ENCODE measurements around the gene AFAP1L2. TPM values are rescaled to one million over a fixed set of nuclear protein-coding genes. Genes with fewer than 3 reads are reported as not detected.
"Not testable (repeated sequence)": the region's sequence is repeated elsewhere in the genome, so short reads cannot be mapped to it uniquely, and the experiment has no call there.

The AFAP1L2 gene
- polyA plus RNA-seq, 4 donors = 29.2 to 48.8 (median 44.9) TPM

DNA sequence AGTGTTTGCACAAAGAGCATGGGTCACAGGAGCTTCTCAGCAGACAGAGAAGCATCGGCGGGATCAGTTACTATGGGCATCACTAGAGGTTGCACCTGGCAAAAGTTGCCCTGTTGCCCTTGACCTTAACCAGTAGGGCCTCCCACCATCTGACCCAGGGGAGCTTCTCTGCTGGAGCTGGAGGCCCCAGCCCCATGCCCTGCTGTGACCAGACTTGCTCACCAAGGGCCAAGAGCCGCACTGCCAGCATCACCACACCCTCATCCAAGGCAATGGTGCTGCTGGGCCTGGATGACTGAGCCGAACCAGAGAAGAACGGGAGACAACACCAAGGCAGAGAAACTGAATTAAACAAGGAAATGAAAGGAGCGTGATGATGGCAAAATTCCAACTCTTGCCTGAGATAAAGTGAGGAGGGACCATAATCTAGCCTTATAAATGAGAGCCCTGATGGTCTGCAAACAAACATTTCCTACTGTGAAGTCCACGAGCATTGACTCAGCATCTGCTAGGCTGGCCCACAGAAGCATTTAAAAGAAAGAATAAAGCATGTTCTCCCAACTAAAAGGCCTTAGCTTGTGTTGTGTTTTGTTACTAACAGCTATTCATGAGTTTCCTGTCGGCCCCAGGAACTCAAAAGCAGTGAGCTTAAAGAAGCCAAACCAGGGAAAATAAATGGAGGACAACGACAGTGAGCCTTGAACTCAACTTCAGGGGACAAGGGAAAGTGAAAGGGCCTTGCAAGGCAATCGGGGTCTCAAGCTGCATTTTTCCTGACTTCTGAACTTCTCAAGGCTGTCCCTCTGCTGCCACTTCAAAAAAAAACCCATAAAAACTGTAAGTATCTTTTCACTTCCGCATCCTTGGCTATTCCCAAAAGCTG is 60.4 kb downstream of the AFAP1L2 start:
- no peak for DNase-seq (ENCODE audit: low read depth in 4 of 4, low spot score in 3 of 4)

DNA sequence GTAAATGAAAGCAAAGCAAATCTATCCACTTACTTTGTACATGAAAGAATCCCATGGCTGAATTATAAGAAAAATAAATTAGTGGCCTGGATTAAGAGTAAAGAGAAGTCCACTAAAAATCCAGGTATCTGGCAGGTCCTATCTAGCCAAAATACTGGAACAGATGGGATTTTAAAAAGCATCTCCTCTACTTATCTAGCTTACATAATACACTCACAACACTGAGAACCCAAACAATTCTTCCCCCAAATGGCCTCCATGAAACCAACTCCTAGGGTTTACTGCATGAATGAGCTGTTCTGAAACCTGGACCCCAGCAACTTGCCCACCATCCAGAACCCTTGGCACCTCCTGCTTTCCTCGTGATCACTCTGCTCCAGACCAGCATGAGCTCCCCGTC is 61.3 kb downstream of the AFAP1L2 start:
- no peak for DNase-seq (ENCODE audit: low read depth in 4 of 4, low spot score in 3 of 4)

DNA sequence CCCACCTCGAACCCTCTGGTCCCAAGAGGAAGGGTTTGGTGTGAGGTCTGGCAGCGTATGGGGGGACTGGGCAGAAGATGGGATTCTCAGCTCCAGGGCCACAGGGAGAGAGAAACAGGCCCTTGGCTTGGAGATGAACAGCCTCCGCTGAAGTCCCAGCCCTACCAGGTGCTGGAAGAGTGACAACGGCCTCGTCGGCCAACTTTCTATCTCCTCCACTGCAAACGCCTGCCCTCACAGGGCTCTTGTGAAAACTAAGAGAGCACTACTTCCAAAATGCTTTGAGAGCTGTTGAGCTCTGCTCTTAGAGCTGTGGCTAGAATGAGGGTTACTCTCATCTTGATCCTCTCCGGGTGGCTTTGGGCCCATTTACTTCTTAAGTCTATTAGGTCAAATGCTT is 63.5 kb downstream of the AFAP1L2 start:
- no peak for DNase-seq (ENCODE audit: low read depth in 4 of 4, low spot score in 3 of 4)

DNA sequence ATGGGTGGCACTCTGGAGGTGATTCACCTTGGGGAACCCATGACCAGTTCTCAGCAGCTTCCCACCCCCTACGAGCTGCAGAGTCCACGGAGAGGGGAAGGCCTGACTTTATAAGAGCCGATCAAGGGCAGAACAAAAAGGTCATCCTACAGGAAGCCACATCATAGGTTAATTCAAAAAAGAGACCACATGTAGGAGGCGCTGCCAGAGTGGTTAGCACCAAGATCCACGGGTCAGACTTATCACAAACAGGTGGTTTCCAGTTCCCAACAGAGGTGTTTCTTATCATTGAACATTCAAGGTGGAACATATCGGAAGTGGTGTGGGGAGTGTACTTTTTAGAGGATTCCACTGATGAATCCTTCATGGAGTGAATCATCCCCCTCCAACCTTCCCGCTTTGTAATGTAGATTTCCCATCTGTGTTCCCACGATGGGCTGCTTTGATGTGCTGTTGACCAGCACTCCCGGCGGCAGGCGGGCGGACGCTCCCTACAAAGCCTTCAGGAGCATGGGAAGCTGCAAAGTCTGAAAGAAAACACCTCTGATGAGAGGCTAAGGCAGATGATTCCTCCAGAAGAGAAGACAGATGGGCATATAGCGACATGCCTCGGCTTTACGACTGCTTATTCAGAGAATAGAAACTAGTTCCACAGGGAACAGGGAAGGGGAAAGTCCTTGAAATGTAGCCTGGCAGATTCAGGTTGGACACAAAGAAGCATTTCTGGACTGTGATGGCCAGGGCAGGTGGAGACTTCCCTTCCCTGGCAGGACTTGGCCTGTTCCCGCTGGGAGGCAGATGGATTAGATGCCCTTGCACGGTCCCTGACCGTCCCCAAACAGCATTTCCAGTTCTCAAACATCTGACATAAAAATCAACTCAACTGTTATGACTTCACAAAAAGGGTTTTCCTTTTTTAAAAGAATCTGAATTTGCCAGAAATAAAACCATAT is 66.5 kb downstream of the AFAP1L2 start:
- DNase-seq (ENCODE audit: low read depth in 4 of 4, low spot score in 3 of 4) = no peak

DNA sequence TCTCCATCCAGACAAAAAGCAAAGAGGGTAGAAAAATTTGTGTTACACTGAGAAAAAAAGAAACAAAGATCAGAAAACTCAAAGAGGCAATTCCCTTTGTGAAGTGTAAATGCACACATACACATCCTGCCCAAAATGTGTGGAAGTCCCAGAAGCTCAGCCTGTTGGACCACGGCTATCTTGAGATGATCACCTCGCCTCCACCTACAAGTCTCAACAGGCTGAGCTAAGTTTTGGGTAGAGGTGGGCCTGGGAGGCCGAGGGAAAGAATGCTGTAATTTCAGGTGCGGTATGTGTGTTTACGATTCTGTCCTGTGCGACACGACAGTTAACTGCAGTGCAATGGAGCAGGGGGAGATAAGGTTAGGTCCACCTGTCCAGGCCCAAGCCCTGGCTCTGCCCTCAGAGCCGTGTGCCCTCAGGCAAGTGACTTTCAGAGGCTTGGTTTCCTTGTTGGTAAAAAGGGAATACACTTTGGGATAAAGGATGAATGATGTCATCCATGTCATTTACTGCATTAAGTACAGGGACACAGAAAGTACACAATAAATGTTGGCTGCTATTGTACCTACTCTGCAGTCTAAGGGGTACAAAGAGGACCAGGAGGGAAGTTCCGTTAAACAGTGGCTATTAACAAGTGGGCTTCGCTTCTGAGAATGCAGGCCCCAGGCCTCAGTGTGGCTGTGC is 67.3 kb downstream of the AFAP1L2 start:
- DNase-seq (ENCODE audit: low read depth in 4 of 4, low spot score in 3 of 4) = no peak

DNA sequence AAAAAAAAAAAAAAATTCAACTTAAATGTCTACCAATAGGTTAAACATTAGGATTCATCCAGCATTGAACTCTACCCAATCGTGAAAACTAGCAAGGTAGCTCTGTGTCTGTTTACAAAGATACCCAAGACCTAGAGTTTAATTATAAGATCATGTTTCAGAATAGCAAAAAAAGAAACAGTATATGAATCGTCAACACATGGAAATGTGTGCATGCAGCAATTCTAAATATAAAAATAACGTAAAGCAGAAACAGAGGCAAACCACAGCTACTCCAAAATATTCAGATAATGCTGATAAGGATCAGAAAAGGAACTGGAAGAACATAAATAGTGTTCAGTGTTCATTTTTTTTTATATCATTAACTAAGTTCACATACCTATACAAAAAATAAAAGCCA is 68.7 kb downstream of the AFAP1L2 start:
- DNase-seq (ENCODE audit: low read depth in 4 of 4, low spot score in 3 of 4) = no peak

DNA sequence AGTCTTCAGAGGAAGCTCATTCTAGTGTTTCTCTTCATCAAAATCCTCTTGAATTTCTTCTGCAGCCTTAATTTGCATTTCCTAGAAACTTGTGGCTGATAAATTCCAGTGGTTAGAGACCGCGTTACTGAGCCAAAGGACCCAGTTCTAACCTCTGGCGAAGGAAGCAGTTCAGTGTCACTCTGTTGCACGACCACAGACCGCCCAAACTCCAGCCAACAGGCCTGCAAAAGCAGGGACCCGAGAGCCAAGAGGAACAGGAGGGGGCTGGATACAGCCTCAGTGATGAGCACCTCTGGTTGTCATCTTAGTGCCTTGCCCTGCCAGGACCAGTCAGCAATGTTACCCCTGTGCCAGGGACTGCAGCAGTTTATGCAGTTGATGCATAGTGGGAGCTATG is 70.0 kb downstream of the AFAP1L2 start:
- no peak for DNase-seq (ENCODE audit: low read depth in 4 of 4, low spot score in 3 of 4)

DNA sequence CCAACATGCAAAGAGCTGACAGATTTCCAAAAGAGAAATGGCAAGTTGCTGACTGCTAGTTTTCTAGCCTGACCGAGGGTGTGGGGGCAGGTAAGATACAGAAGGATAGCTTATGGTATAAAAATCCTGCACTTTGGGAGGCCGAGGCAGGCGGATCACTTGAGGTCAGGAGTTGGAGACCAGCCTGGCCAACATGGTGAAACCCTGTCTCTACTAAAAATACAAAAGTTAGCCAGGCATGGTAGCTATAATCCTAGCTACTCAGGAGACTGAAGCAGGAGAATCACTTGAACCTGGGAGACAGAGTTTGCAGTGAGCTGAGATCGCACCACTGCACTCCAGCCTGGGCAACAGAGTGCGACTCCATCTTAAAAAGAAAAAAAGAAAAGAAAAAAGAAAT is 70.9 kb downstream of the AFAP1L2 start:
- DNase-seq (ENCODE audit: low read depth in 4 of 4, low spot score in 3 of 4) = not testable (repeated sequence)

DNA sequence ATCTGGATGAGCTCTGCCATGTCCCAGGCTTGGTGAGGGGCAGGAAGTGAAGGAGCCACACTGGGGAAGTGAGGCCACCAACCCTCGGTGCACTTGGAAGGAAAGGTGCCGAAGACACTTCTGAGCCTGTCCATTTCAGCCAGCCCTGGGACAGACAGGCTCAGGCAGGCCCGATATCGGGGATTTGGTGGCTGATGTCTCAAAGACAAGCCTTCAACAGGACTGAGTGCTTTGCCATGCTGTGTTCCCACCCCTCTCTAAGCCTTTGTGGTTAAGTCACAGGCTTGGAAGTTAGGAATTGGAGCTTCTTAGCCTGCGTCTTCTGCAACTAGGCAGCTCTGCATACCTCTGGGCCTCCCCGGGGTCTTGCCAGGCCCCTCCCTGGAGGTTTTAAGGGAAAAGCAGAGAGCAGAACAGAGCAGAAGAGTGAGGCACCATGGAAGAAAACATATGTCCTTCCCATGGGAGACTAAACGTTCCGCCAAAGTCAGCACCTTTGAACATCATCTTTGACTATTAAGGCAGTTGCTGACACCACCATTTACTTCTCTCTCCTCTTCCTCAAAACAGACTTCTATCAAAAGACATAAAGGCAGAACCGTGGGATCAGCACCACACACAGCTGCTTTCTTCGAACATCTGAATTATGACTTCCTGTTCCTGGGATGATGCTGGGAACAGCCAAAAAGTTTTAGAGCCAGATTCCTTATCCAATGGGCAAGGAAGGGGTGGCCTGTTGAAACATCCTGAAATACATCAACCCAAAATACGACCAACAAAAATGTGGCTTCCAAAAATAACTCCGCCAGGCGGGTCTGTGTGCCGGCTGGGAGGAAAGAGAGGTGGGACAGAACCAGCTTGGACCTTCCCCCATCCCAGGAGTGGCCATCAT is 71.8 kb downstream of the AFAP1L2 start:
- DNase-seq (ENCODE audit: low read depth in 4 of 4, low spot score in 3 of 4) = no peak

DNA sequence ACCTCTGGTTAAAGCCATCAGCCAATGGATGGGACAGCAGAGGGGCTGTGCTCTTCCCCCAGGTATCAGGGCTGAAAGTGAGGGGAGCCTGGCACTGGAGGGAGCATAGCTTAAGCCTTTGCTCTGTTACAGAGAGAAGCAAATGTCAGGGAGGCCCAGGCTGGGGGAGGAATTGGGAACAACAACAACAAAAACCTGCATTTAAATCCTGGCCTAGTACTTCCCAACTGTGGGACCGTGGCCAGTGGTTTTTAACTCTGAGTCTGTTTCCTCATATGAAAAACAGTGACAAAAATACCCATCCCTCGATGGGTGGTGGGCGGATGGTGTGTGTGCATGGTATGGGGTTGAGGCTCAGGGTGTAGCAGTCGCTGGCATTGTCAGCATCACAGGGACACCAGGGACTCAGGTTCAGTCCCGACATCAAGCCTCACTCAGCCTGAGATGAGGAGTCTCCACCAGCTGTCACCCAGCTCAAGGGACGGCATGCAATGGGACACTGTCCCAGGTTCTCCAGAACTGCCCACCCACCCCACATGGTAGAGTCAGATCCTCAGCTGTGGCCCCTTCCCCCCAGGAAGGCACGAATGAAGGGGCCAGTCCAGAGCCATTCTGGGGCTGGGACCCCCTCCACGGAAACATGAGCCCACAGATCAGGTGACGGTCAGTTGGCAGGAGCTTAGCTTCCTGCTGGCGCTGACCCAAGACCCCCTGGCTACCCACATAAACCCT is 74.5 kb downstream of the AFAP1L2 start:
- no peak for DNase-seq (ENCODE audit: low read depth in 4 of 4, low spot score in 3 of 4)

DNA sequence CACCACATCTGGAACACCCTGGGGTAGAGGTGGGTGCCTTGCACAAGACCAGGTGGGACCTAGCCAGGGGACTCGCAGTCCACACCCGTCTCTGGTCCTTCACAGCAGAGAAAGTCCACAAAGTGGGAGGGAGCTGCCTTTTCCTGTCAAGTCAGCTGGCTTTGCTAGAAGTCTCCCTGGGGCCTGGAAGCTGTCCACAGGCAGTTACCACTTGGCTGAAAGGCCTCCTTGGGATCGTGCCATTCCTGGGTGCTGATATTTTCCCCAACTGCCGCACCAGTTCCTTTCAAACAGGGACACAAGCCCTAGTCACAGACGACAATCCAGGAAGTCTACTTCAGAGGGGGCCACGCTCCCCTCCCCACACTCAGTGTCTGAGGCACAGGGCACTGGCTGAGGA is 75.4 kb downstream of the AFAP1L2 start:
- no peak for DNase-seq (ENCODE audit: low read depth in 4 of 4, low spot score in 3 of 4)

DNA sequence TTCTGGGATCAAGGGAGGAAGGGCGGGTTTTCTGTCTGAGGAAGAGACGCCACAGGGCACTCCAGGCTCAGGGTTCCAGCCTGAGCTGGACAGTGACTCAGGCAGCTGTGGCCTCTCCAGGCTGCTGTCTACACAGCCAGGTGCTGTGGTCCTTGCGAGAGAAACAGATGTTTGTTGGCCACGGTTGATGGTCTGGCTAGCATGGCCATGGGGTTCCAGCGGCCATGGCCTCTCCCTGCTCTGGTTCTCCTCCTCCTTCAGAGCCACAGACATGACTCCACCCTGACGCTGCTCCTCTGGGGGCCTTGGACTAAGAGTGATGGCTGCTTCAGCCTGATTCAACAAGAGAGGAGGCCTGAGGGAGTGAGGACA is 75.9 kb downstream of the AFAP1L2 start:
- no peak for DNase-seq (ENCODE audit: low read depth in 4 of 4, low spot score in 3 of 4)

DNA sequence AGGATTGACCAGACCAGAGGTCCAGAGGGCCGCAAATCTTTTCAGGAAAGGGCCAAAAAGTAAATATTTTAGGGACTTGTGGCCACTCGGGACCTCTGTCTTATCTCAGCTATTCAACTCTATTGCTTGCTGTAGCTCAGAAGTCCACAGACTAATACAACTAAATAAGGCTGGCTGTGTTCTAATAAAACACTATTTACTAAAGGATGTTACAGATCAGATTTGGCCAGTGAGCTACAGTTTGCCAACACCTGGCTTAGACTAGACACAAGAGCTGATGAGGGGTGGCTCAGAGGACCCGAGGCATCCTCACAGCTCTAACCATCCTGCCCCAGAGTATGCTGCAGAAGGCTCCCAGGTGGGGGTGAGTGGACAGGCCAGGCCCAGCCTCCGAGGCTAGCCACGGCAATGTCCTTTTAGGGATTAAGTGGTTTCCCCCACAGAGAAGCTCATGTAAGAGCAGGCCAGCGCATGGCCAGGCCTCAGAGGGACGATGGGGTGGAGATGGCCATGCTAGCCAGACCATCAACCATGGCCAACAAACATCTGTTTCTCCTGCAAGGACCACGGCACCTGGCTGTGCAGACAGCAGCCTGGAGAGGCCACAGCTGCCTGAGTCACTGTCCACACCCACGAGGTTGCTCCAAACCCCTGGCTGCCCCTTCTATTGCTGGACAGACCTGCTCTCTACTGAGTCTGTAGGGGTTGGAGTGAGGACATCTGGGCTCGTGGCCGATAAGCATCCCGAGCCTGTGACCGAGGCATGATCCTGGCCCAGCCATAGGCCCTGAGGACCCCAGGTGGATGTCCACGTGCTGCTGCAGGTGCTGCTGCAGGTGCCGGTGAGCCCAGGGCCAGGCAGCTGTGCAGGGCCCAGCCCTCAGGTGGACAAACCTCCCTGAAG is 76.5 kb downstream of the AFAP1L2 start:
- no peak for DNase-seq (ENCODE audit: low read depth in 4 of 4, low spot score in 3 of 4)

DNA sequence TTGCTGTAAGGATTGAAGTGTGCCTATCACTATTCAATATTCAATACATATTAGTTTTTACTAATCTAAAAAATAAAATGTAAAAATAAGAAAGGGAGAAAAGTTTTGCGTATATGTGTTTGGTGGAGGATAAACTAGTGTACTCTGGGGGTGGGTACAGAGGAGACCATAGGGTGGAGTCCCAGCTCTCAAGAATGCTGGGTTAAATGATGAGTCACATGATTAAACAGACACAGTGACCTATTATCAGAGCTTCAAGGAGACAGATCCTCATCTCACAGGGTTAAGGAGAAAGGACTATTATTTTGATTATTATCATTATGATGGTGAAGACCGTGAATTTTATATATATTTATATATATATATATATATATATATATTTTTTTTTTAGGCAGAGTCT is 77.5 kb downstream of the AFAP1L2 start:
- no peak for DNase-seq (ENCODE audit: low read depth in 4 of 4, low spot score in 3 of 4)

DNA sequence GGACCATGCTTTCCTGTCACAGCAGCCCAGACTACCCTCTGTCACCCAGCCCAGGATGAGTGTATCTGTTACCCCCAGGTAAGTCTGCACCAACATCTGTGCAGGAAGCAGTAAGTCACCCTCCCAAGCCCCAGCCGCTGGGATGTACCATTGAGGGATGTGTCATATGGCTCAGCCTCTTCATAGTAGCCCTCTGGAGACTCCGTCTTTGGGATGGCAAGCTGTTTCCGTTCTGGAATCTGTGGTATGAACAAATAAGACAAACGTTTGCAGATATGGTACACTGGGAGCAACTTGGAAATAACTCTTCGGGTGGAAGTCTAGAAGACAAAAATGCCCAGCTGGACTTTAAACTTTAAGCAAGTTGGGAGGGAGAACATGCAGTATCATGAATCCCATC is 81.3 kb downstream of the AFAP1L2 start:
- DNase-seq (ENCODE audit: low read depth in 4 of 4, low spot score in 3 of 4) = no peak

DNA sequence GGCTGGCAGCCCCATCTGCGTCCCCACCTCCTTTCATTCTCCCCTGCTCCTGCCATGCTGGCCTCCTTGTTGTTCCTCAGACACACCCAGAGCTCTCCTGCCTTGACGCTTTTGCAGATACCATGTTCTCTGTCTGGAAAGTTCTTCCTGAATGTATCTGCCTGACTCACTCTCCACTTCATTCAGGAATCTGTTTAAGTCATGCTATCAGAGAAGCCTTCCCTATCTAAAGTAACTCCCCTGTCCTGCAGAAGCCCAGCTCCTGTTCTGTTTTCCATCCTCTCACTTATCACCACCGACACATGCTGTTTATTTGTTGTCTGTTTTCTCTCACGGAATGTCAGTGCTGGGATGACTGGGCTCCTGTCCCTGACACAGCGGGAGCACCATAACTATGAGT is 82.0 kb downstream of the AFAP1L2 start:
- no peak for DNase-seq (ENCODE audit: low read depth in 4 of 4, low spot score in 3 of 4)

DNA sequence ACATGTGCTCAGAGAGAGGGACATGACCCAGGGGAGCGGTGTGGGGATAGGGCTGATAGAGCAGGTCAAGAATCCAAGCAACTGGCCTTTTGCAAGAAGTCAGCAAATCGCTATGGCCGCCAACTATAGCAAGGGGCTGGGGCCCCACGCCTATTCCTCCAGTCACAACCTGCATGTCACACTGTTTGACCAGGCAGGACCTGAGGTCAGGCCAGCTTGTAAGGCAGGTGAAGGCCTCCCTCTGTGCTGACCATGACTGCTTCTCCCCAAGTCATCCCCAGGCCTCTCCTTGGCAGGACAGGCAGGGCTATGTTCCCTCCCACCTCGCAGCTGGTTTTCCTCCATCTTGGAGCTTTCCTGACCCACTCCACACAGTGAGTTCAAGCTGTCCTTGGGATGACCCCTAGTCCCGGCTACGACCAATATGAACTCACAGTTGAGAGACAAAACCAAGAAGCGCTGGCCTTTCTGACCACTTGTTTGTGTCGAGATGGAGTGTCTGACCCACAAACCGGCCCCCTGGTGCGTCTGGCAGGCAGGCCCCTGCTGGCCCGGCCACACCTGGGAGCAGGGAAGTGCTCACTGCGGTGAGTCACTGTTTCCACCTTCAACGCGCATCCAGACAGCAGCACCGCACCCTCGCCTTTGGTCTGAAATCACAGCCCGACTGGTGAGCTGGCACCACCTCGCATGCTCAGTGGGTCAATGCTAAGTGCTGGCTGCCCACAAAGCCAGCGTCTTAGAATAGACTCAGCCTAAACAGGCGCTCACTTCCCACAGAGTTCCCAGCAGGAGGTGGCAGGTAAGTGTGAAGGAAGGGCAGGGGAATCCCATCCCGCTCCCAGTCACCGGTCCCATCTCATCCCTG is 83.8 kb downstream of the AFAP1L2 start:
- DNase-seq (ENCODE audit: low read depth in 4 of 4, low spot score in 3 of 4) = no peak

All from left renal pelvis (tissue), 4 donors.